ENCODE results near the gene EIF1. TPM values are rescaled to one million over a fixed set of nuclear protein-coding genes. Genes with fewer than 3 reads are reported as not detected.

Gene EIF1
- total RNA-seq, 4 donors from 2014 or later, result 563 to 1,496 (median 636) TPM

DNA sequence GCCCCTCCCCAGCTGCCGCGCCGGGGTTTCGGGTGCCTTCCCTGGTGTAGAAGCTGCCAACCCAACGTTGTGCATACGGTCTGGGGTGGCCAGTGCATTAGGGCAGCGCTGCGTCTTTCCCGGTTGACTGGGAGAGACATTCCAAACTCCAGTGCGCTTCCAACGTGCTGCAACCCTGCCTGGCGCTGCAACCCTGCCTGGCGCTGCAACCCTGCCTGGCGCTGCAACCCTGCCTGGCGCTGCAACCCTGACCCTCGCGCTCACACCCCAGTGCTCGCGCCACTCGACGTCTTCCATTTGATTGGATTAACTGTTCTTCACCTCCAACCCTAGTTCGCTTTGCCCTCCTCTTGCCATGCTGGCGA is 46.2 kb downstream of the EIF1 start:
- TF ChIP-seq, protein P1, sequence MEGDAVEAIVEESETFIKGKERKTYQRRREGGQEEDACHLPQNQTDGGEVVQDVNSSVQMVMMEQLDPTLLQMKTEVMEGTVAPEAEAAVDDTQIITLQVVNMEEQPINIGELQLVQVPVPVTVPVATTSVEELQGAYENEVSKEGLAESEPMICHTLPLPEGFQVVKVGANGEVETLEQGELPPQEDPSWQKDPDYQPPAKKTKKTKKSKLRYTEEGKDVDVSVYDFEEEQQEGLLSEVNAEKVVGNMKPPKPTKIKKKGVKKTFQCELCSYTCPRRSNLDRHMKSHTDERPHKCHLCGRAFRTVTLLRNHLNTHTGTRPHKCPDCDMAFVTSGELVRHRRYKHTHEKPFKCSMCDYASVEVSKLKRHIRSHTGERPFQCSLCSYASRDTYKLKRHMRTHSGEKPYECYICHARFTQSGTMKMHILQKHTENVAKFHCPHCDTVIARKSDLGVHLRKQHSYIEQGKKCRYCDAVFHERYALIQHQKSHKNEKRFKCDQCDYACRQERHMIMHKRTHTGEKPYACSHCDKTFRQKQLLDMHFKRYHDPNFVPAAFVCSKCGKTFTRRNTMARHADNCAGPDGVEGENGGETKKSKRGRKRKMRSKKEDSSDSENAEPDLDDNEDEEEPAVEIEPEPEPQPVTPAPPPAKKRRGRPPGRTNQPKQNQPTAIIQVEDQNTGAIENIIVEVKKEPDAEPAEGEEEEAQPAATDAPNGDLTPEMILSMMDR (IDR thresholded peaks at IDR 0.05; ENCODE audit: low read depth), result no peak

DNA sequence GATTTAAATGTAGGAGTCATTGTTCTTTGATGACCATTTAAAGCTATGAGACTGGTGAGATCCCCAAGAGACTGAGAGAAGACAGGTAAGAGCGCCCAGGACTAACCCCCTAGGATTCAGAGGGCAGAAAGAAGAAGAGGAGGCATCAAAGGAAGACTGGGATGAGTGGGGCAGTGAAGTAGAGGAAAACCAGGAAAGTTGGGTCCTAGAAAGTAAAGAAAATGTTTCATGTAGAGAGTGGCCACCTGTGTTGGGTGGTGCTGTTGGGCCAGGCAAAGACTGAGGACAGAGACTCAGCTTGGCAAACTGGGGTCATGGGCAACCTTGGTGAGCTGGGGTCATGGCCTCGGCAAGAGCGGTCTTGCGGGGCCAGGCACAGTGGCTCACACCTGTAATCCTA is 47.1 kb downstream of the EIF1 start:
- TF ChIP-seq, protein P1 (IDR thresholded peaks at IDR 0.05; ENCODE audit: low read depth), result no peak

DNA sequence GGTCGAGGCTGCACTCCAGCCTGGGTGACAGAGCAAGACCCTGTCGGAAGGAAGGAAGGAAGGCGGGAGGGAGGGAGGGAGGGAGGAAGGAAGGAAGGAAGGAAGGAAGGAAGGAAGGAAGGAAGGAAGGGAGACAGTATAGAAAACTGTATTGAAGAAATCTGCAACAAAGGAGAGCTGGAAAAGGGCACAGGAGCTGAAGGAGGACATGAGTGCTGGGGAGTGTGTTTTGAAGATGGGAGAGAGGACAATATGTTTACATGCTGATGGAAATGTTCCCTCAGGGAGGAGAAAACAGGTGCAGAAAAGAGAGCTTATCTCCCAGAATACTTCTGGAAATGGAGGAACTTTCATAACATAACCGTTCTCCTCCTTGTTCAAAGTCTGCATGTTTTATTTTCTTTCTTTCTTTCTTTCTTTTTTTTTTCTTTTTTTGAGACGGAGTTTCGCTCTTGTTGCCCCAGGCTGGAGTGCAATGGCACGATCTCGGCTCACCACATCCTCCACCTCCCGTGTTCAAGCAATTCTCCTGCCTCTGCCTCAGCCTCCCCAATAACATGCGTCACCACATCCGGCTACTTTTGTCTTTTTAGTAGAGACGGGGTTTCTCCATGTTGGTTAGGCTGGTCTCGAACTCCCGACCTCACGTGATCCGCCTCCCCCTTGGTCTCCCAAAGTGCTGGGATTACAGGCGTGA is 48.4 kb downstream of the EIF1 start:
- TF ChIP-seq, protein P1 (IDR thresholded peaks at IDR 0.05; ENCODE audit: low read depth), result no peak

DNA sequence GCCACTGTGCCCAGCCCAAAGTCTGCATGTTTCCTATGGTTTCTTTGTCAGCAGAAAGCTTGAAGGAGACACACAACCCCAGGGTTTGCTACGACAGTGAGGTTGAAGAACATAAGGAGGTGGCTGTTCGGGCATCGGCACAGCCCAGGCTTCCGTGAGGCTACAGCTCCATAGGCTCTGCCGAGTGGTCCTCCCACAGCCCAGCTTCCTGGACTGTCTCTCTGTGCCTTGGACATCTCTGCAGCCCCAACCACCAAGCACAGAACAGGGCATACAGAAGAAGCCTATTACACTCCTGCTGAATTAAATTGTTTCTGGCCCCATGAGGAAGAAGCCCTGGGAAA is 49.0 kb downstream of the EIF1 start:
- TF ChIP-seq, protein P1 (IDR thresholded peaks at IDR 0.05; ENCODE audit: low read depth), result no peak

DNA sequence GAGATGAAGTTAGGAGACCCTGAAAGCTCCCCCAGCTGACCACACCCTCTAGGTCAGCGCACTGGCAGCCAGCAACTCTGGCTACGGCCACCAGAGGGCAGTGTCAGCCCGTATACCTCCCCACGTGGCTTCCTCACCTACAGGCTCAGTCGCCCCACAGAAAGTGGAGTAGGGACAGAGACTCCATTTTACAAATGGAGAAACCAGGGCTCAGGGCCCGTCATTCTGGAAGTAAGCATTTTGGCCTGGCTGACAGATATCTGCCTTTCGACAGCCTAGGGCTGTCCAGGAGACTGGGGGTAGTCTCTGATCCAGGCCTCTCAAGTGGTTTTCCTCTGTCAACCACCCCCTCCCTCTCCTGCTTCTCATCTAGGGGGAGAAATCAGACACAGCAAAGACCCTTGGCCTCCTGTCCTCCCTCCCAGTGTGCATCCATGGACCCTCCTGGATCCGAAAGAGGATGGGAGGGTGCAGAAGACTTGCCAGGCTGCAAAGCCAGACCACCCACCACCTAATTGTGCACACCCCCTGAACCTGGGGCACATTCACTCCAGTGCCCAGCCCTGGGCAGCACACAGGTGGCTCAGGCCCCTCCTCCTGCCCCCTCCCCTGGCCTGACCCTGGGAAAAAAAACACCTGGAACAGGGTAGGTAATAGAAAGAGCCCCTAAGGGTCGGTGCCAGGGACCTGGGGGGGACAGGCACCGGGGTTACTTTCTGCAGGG is 49.6 kb downstream of the EIF1 start:
- TF ChIP-seq, protein P1 (IDR thresholded peaks at IDR 0.05; ENCODE audit: low read depth), result no peak

DNA sequence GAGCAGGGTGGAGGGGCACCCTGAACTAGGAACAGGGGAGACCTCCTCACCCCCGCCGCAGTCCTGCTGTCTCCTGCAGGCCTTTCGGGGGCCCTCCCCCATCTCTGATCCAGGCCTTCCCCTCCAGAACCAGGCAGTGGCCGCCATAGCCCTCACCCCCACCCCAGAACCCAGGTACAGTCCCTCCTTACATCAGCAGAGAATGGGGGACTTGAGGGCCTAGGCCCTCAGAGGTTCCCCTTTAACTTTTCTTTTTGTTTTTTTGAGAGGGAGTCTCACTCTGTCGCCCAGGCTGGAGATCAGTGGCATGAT is 50.1 kb downstream of the EIF1 start:
- TF ChIP-seq, protein P1 (IDR thresholded peaks at IDR 0.05; ENCODE audit: low read depth), result no peak

DNA sequence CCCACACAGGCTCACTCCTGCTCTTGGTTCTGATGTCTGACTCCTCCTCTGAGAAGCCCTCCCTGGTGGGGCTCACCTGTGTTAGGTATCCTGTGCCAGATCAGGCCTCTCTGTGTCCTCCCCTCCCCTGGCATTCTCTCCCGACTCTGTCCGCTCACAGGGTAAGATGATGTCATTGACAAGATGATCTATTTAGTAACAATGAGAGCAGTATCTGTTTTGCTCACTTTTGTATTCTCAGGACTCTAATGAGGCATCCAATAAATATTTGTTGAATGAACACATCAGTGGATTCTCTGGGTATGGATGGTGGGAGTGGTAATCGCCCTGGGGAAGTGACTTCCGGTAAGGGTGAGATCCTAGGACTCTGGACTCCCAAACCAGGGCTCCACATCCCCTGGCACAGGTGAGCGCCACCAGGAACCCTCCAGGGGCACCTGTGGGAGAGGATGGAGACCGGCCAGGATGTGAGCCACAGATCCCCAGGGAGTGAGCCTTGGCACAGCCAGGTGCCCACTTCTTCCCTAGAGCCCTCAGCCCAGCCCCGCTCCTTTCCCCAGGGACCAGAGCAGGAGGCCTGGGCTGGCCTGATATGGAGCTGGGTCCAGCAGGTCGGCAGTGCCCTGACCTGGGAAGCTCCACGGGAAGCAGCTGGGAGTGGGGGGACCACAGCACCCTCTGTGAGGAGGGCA is 51.1 kb downstream of the EIF1 start:
- TF ChIP-seq, protein P1 (IDR thresholded peaks at IDR 0.05; ENCODE audit: low read depth), result no peak

Data from subcutaneous adipose tissue (tissue), 4 donors.